Adrenal gland (tissue), 12 donors: Measurements from ENCODE around the gene IMPACT. TPM values are rescaled to one million over a fixed set of nuclear protein-coding genes. Genes with fewer than 3 reads are reported as not detected.

Experiments
- DNase-seq, 7 donors: peaks; one replicate each; pipeline ENCODE4 v3.0.0-alpha.2; 2019 to 2020
- H3K27ac ChIP-seq, 5 donors: fragments of 200-600 bp; sonication (generic) in 4 of 5; 1 replicate in 3 of 5; 2 replicates in 2 of 5; pipeline versions ENCODE4 v1.5.1 to v1.8.0; 2016 to 2020; ENCODE audit warnings: mild to moderate bottlenecking in 1 of 5
- H3K27me3 ChIP-seq: fragments of 200-600 bp; 2 replicates; pipeline ENCODE4 v1.8.0; 2021
- H3K36me3 ChIP-seq, 2 donors: fragments of 200-600 bp; replicated peaks in 1 of 2; 1 replicate in 1 of 2; 2 replicates in 1 of 2; pipeline versions ENCODE4 v1.5.1 to v1.8.0; 2018 to 2022
- H3K4me1 ChIP-seq, 2 donors: fragments of 200-600 bp; replicated peaks in 1 of 2; 1 replicate in 1 of 2; 2 replicates in 1 of 2; pipeline versions ENCODE4 v1.5.1 to v1.8.0; 2018 to 2021
- H3K4me3 ChIP-seq, 4 donors: fragments of 200-600 bp; sonication (generic) in 3 of 4; one replicate each; pipeline ENCODE4 v1.5.1; 2016 to 2018
- H3K9me3 ChIP-seq, 3 donors: fragments of 200-600 bp; sonication (generic) in 1 of 3; replicated peaks in 1 of 3; 1 replicate in 2 of 3; 2 replicates in 1 of 3; pipeline versions ENCODE4 v1.5.1 to v1.8.0; 2016 to 2021
- CTCF ChIP-seq, 6 experiments: fragments of 450-650 bp in 4 of 6; fragments of 200-600 bp in 2 of 6; sonication (generic) in 1 of 6; IDR thresholded peaks; 1 replicate in 5 of 6; 2 replicates in 1 of 6; pipeline versions ENCODE4 v1.5.1 to v1.8.0; 2016 to 2021; ENCODE audit warnings: antibody characterized with exemption in 6 of 6, mild to moderate bottlenecking in 2 of 6, moderate library complexity in 1 of 6
- POLR2A ChIP-seq, 2 donors: fragments of 450-650 bp; IDR thresholded peaks; one replicate each; pipeline ENCODE4 v1.6.1; 2017; ENCODE audit warnings: antibody characterized with exemption in 2 of 2, mild to moderate bottlenecking in 2 of 2, moderate library complexity in 1 of 2
- WGBS, 4 donors: extraction: QIAGEN DNeasy Blood & Tissue Kit in 2 of 4; methylation state at CpG; one replicate each; pipeline versions ENCODE4 v1.1.5 to v1.1.7; 2013 to 2017; 5-methylcytosine and 5-hydroxymethylcytosine counted together
- intact Hi-C, 2 donors: fragments of 100-400 bp; cut with DNase I; formaldehyde crosslinking; loops; one replicate each; pipeline versions ENCODE4 v1.14.1 to v1.15.0; 2022 to 2023
- polyA plus RNA-seq, 3 donors: library from polyadenylated mRNA; stranded (reverse); fragments of 200-250 nt in 2 of 3; fragments of 350-450 nt in 1 of 3; fragmentation: Illumina TruSeq in 1 of 3; extraction: RNeasy Lipid Tissue Mini Kit (QIAGEN cat#74804) in 1 of 3; gene quantifications; one replicate each; pipeline ENCODE4 v1.2.3, GENCODE V29; 2013 to 2014
- total RNA-seq, 9 donors: library from RNA; depleted of rRNA in 4 of 9; stranded (reverse); fragments of >200 nt in 4 of 9; fragments of 120-200 nt in 1 of 9; fragmentation: NEBNext Ultra II Directional in 1 of 9; extraction: Animal tissue kit (Norgen Biotek cat#: 25700) in 1 of 9; gene quantifications; one replicate each; pipeline versions ENCODE4 v1.1.0 to v1.2.4, GENCODE V29; 2013 to 2023
- donor health status: healthy with polysubstance abuse.
- donor health status: Bipolar disorder and iron deficiency.
- donor health status: DM: yes; HTN: yes; CAD: no.
- donor health status: DM: no; HTN: no; CAD: no.
- donor health status: DM: no; HTN: no; CAD: no.
- donor health status: DM: yes; HTN: yes; CAD: no.

Gene IMPACT
- total and polyA plus RNA-seq, 12 donors = 16.2 to 60.5 (median 44.7) TPM

DNA sequence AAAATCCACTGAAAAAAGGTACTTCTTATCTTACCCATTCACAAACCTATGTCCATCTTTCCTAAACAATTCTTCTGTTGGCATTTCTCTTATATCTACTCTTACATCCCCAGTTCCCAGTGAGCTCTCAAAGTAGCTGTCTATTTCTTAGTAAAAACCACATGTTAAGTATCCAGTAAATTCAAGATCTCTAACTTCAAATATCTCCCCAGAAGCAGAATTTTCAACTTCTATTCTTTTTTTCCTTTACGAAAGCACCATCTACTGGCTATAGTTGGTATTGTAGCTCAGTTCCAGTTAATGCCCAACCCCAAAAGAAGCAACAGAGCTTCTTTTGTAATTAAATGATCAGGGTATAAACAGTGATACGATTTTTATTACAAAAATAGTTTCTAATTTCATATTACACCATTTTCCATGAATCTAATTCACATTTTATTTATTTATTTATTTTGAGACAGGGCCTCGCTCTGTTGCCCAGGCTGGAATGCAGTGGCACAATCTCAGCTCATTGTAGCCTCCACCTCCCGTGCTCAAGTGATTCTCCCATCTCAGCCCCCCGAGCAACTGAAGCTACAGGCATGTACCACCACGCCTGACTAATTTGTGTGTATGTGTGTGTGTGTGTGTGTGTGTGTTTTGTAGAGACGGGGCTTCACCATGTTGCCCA is 62.5 kb downstream of the IMPACT start:
- no peak for DNase-seq
- intact Hi-C loops = loop anchor here (5.0 kb wide), 2 partner anchors 132 to 238 kb away; no protein-coding TSS in a partner anchor
- Histone ChIP-seq H3K36me3 (no peaks in the 10 kb centered on the region), H3K27ac (no peak overlapping the region), H3K27me3 (peaks cover 6% of the 10 kb centered on the region), H3K4me1 (no peaks in the 10 kb centered on the region), H3K9me3 (no peaks in the 10 kb centered on the region), H3K4me3 (no peak overlapping the region)
- WGBS, 4 donors = 38 to 41% (median 40%) methylated on average over 7 of the region's 7 CpGs
- peak; percentile 66 to 86 (median 78) for TF ChIP-seq CTCF (IDR thresholded peaks at IDR 0.05)
- TF ChIP-seq POLR2A (IDR thresholded peaks at IDR 0.05) = no peak

GRCh38 chr18:24490539-24490938 is 64.1 kb downstream of the IMPACT start:
- intact Hi-C loops = loop anchor here in 1 of 2 donors (10.0 kb wide), 1 partner anchor 306 kb away; no protein-coding TSS in a partner anchor
- no peak for DNase-seq
- WGBS, 4 donors = 30 to 53% (median 45%) methylated on average over 3 to 4 of the region's 4 CpGs

DNA sequence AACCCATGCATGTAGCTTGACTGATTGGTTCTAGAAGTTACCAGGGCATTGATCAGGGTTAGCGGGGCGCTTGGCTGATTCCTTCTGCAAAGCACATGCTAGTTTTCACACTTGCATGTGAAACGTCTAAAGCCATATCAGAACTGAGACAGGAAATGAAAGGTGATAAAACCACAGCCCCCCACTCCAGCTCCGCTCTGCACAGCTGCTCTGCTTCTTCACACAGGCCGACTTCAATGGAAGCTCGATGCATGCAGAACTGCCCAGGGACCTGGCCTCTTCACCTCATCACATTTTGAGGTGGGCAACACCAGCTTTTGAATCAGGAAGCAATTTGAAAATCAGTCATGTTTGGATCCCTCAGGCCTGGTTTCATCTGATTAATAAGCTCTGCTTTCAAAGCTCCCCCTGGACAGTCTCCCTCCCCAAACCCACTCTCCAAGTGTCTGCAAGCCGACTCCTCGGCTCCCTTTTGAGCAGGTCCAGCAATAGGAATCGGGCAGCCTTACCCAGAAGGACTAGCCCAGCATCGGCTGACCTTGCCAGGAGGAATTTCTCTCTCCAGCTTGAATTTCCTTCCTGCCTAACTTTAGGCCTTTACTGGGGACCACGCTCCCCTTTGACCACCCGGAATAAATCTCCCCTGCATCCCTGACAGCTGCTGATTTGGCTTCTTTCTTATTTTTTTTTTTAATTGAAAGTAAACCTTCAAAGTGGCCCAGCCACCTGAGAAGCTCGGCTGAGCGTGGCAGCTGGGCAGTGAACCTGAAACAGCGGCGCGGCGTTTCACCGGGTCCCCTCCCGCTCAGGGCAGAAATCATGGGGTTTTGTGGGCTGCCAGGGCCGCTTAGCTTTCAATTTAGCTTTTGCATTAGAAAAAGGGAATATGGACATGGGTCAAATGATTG is 65.7 kb downstream of the IMPACT start:
- Histone ChIP-seq H3K27me3 (peaks cover 6% of the 10 kb centered on the region), H3K9me3 (no peaks in the 10 kb centered on the region), H3K36me3 (no peaks in the 10 kb centered on the region), H3K4me3 (no peak overlapping the region), H3K27ac (no peak overlapping the region), H3K4me1 (no peaks in the 10 kb centered on the region)
- TF ChIP-seq POLR2A (IDR thresholded peaks at IDR 0.05) = no peak
- no peak for TF ChIP-seq CTCF (IDR thresholded peaks at IDR 0.05)
- no peak for DNase-seq
- intact Hi-C loops = loop anchor here in 1 of 2 donors (10.0 kb wide), 1 partner anchor 307 kb away; no protein-coding TSS in a partner anchor
- 75 to 83% (median 79%) methylated on average over 18 to 21 of the region's 21 CpGs for WGBS, 4 donors

More at GRCh38 chr18:24490539-24490938, 64.1 kb downstream of the IMPACT start:
- no peak for TF ChIP-seq POLR2A (IDR thresholded peaks at IDR 0.05)
- TF ChIP-seq CTCF (IDR thresholded peaks at IDR 0.05) = no peak
- H3K4me3 ChIP-seq = no peak overlapping the region
- H3K36me3 ChIP-seq = no peaks in the 10 kb centered on the region
- no peak overlapping the region for H3K27ac ChIP-seq
- no peaks in the 10 kb centered on the region for H3K4me1 ChIP-seq
- H3K27me3 ChIP-seq = peaks cover 6% of the 10 kb centered on the region
- H3K9me3 ChIP-seq = no peaks in the 10 kb centered on the region

GRCh38 chr18:24494586-24494985 is 68.1 kb downstream of the IMPACT start:
- Histone ChIP-seq H3K27ac (no peak overlapping the region), H3K4me1 (no peaks in the 10 kb centered on the region), H3K36me3 (no peaks in the 10 kb centered on the region), H3K27me3 (peaks cover 6% of the 10 kb centered on the region), H3K9me3 (no peaks in the 10 kb centered on the region), H3K4me3 (no peak overlapping the region)
- no peak for DNase-seq
- TF ChIP-seq CTCF (IDR thresholded peaks at IDR 0.05) (no peak), POLR2A (IDR thresholded peaks at IDR 0.05) (no peak)
- WGBS, 4 donors = 82 to 90% (median 84%) methylated on average over 2 of the region's 2 CpGs
- intact Hi-C loops = loop anchor here in 1 of 2 donors (10.0 kb wide), 1 partner anchor 310 kb away; no protein-coding TSS in a partner anchor
